ENCODE data around the gene NR2C1.
"Not testable (repeated sequence)": the region's sequence is repeated elsewhere in the genome, so short reads cannot be mapped to it uniquely, and the experiment has no call there.

NR2C1 gene

DNA sequence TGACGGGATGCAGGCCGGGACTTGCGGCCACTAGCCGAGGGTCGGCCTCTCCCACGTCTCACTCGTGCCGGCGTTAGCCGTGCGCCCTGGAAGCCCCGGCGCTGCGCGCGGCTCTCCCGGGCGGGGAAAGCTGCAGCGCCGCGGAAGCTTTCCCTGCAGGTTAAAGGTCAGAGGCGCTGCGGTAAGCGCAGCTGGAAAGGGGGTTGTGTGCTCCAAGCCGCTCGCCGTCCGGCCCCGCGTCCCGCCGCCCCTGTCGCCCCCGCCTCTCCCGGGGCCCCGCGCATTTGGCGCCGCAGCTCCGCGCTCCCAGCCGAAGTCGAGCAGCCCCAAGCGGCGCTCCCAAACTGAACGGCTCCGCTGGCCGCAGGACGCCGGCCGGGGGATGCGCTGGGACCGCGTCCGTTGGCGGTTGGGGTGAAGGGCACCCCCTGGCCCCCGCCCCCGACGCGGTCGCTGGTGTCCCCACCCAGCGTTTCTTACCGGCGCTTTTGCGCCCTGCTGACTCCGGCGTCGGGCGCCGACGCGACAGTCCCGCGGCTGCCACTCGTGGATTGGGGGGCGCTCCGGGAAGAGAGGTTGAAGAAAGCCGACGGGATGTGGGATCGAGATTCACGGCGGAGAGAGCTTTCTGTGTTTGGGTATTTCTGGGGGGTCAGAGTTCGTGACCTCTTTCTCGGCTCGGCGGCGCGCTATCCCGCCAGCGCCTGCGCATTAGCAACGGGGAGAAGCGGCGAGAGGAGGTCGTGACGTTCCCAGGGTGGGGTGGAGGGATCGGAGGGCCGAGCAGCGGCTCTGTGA lies at the start of gene NR2C1:
NR2C1 (minus strand) TSS at position 719 of the 798 bp plus-strand sequence. CDS start 6,234 bp downstream, outside the sequence.
- DNase-seq: peak; percentile 88

GRCh38 chr12:95118788-95119179 lies 45.4 kb upstream of the NR2C1 start:
- no peak for DNase-seq

DNA sequence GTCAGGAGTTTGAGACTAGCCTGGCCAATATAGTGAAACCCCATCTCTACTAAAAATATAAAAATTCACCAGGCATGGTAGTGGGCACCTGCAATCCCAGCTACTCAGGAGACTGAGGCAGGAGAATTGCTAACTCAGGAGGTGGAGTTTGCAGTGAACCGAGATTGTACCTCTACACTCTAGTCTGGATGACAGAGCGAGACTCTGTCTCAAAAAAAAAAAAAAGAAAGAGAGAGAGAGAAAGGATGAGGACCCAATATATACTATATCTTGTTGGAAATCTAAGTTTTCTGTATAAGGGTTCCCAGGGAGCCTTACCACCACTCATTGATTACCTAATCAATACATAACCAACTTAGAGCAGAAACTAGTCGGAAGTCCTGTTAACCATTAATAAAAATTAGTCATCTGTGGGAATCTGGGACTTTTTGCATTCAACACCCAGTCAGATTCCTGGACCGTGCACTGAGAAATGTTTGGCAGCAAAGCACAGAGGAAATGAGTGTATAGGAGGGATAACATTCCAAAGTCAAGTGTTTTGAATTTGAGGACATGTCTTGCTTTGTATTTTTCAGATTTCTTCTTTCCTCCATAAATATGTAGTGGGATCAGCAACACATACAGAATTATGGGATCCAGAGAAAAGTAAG lies 44.8 kb upstream of the NR2C1 start:
- no peak for DNase-seq

GRCh38 chr12:95117178-95117599 lies 43.8 kb upstream of the NR2C1 start:
- peak; percentile 52 for DNase-seq

DNA sequence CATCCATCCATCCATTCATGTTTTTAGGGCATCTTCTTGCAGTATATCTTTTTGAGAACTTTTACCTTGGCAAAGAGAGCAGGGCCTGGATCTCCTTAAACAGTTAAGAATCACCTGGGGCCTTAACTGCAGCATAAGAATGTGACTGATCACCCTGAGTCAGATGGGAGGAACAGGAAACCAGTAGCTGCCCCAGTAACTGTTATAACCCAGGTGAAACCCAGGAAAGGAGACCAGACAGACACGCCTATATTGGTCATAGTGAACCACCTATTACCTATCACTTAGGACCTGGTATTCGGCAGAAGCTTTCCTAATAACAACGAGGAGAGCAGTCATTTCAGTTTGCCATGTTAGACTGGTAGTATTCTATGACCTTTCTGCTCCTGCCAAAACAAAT lies 43.4 kb upstream of the NR2C1 start:
- no peak for DNase-seq

- DNase-seq: no peak
These were observed 42.9 kb upstream of the NR2C1 start for GRCh38 chr12:95116341-95116740.

DNA sequence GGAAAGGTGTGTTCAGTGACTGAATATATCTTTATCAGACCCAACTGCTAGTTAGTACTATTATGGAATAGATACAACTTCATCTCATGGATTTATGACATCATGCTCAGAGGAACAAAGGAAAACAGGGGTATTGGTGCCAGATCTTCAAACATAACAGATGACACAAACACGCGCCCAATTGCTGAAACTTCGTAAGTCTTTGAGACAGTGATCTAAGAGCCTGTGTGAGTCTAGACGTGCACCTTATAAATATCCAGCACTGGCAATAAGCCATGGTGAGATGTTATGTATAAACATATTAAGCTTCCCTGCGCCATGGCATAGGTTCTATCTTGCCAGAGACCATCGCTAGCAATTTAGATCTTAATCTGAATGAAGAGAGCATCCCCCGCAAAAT lies 42.2 kb upstream of the NR2C1 start:
- DNase-seq: no peak

- DNase-seq: no peak
These were observed 41.5 kb upstream of the NR2C1 start for GRCh38 chr12:95114766-95115405.

GRCh38 chr12:95107362-95107761 lies 33.9 kb upstream of the NR2C1 start:
- no peak for DNase-seq

DNA sequence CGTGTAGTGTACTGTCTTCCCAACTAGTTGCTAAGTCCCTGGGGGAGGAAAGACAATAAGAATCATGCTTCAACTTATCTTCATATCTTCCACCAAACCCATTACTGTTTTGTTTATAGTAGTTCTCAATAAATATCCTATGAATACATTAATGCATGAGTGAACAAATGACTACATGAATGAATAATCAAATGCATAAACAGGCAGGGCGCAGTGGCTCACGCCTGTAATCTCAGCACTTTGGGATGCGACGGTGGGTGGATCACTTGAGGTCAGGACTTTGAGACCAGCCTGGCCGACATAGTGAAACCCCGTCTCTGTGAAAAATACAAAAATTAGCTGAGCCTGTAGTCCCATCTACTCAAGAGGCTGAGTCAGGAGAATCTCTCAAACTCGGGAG lies 32.1 kb upstream of the NR2C1 start:
- DNase-seq: no peak

GRCh38 chr12:95104919-95105452 lies 31.6 kb upstream of the NR2C1 start:
- no peak for DNase-seq

- DNase-seq: no peak
These were observed 29.7 kb upstream of the NR2C1 start for GRCh38 chr12:95102916-95103671.

GRCh38 chr12:95101957-95102356 lies 28.5 kb upstream of the NR2C1 start:
- DNase-seq: not testable (repeated sequence)

GRCh38 chr12:95100264-95101190 lies 27.1 kb upstream of the NR2C1 start:
- no peak for DNase-seq

DNA sequence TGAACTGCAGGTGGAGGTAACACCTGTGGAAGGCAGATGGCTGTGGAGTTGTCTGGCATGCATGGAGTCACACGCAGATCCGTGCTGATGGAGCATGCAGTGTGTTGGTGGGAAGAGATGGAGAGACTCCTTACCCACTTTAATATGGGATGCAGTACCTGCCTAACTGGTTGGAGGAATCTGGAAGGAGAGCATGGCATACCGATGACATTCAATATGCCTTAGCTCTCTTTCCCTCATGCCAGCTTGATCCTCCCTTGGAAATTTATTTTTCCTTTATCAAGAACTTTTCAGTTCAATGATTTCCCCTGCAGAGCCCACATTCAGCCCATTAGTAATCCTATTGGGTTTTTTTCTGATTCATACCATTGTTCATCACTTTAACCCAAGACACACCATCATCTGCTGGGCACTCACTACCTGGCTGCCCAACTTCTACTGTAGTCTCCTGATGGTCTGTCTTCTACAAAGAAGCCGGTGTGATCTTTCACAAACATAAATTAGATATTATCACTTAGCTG lies 25.9 kb upstream of the NR2C1 start:
- DNase-seq: no peak

DNA sequence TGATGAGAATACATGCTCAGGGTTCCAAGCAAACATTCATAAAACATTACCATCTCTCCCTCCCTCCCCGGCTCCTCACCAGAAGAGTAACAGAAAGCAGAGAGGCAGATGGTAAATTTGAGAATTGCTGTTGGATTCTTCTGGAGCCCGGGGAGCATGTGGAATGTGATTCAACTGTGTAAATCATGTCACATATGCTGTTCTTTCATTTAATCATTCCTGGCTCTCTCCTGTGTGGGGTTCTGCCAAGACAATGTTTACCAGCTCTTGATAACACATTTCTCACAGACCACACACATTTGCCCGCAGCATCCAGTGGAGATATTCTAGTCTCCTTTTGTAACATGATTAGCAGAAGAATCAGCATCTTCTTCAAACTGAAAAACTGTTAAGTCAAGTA lies 23.4 kb upstream of the NR2C1 start:
- no peak for DNase-seq

GRCh38 chr12:95096378-95096777 lies 23.0 kb upstream of the NR2C1 start:
- DNase-seq: no peak

GRCh38 chr12:95095866-95096265 lies 22.4 kb upstream of the NR2C1 start:
- not testable (repeated sequence) for DNase-seq

GRCh38 chr12:95089462-95089861 lies 16.0 kb upstream of the NR2C1 start:
- no peak for DNase-seq

DNA sequence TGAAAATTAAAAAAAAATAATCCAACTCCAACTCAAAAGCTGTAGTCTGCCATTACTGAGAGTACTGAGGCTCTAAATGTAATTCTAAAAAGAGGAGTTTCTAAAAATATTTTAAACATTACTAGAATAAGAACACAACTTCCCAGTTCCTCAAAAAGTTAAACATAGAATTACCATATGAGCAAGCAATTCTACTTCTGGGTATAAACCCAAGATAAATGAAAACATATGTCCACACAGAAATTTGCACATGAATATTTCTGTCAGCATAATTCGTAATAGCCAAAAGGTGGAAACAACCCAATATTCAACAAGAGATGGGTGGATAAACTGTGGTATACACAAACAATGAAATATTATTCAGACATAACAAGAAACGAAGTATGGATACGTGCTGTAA lies 15.0 kb upstream of the NR2C1 start:
- no peak for DNase-seq

DNA sequence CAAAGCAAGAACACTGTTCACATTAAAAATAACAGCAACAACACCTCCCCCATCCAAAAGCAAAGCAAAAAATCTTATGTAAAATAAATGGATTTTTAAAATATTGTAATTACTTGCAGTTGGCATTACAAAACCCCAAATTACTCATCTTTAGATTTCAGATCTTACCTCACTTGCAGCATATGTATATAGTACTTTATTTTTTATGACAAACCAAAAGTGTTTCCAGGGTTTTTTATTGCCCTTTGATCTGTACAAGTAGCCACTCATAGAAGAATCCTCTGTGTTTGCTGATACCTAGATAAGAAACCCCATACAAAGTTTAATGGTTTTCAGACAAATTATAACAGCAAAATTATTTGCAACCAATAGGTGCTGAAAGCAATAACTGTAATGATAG lies 12.2 kb upstream of the NR2C1 start:
- no peak for DNase-seq

DNA sequence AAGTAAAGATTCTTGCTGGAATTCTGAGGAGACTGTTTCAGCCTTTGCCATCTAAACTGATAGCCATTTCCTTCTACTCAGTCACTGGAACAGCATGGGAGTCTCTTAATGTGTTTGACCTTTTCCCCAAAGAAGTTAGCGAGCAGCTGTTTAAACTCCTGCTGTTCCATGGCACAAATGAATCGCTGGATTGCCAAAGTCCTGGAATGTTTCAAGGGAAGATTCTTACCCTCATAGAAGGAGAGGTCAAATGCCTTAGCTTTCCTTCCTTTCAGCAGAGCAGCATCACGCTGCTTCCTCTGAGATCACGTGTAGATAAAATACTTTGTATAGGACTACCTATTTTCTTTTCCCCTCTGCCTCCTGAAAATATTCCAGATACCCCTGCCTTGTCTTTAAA lies 10.5 kb upstream of the NR2C1 start:
- no peak for DNase-seq
